HEK293 (cell line): ENCODE results near the gene BCAS2.

Experiments used
- CTCF ChIP-seq: fragments of 450-650 bp; formaldehyde crosslinking; IDR thresholded peaks from 2 replicates; pipeline ENCODE4 v1.5.1; 2016; ENCODE audit warnings: missing biosample characterization, missing genetic modification characterization
- RBAK ChIP-seq: fragments of 450-650 bp; formaldehyde crosslinking; IDR thresholded peaks from 2 replicates; pipeline ENCODE4 v1.5.1; 2016; ENCODE audit warnings: missing biosample characterization, missing genetic modification characterization
- TCF7L2 ChIP-seq: IDR thresholded peaks from 2 replicates; pipeline ENCODE4 v1.6.1; 2011; ENCODE audit warnings: low read depth, mild to moderate bottlenecking, inconsistent platforms, low read length, moderate library complexity, borderline replicate concordance
- ZNF10 ChIP-seq: fragments of 450-650 bp; formaldehyde crosslinking; IDR thresholded peaks from 2 replicates; pipeline ENCODE4 v1.5.1; 2017; ENCODE audit warnings: missing biosample characterization, missing genetic modification characterization
- ZNF202 ChIP-seq: fragments of 450-650 bp; formaldehyde crosslinking; IDR thresholded peaks from 2 replicates; pipeline ENCODE4 v1.5.1; 2016; ENCODE audit warnings: missing biosample characterization, missing genetic modification characterization, borderline replicate concordance
- ZNF274 ChIP-seq, 2 experiments: fragments of 200-500 bp in 1 of 2; fragments of 450-650 bp in 1 of 2; sonication (Bioruptor generic) in 1 of 2; formaldehyde crosslinking in 1 of 2; IDR thresholded peaks; 2 replicates each; pipeline versions ENCODE4 v1.5.1 to v1.6.1; 2014 to 2016; ENCODE audit warnings: borderline replicate concordance in 1 of 2, inconsistent platforms in 1 of 2, low read length in 1 of 2, missing biosample characterization in 1 of 2, missing genetic modification characterization in 1 of 2
- ZNF324 ChIP-seq: fragments of 450-650 bp; formaldehyde crosslinking; IDR thresholded peaks from 2 replicates; pipeline ENCODE4 v1.5.1; 2016; ENCODE audit warnings: missing biosample characterization, missing genetic modification characterization
- ZNF530 ChIP-seq: fragments of 450-650 bp; formaldehyde crosslinking; IDR thresholded peaks from 2 replicates; pipeline ENCODE4 v1.5.1; 2016; ENCODE audit warnings: low read depth, missing biosample characterization, missing genetic modification characterization
- ZNF626 ChIP-seq: fragments of 450-650 bp; sonication (Bioruptor Pico); formaldehyde crosslinking; IDR thresholded peaks from 2 replicates; pipeline ENCODE4 v1.5.1; 2018; ENCODE audit warnings: missing biosample characterization, missing genetic modification characterization, inconsistent platforms
- ZNF629 ChIP-seq: fragments of 450-650 bp; formaldehyde crosslinking; IDR thresholded peaks from 2 replicates; pipeline ENCODE4 v1.5.1; 2017; ENCODE audit warnings: missing biosample characterization, missing genetic modification characterization
- ZSCAN30 ChIP-seq: fragments of 450-650 bp; IDR thresholded peaks from 2 replicates; pipeline ENCODE4 v1.5.1; 2018; ENCODE audit warnings: missing biosample characterization, mild to moderate bottlenecking, missing genetic modification characterization, moderate library complexity

GRCh38 chr1:114586513-114587047, 5.2 kb upstream of the BCAS2 start:
- no peak for TF ChIP-seq ZNF274 (IDR thresholded peaks at IDR 0.05; ENCODE audit: low read length)
- no peak for TF ChIP-seq ZNF274 (tag by site-specific recombination; IDR thresholded peaks at IDR 0.05; ENCODE audit: borderline replicate concordance)
- no peak for TF ChIP-seq CTCF
- no peak for TF ChIP-seq ZNF626 (tag by site-specific recombination)
- no peak for TF ChIP-seq TCF7L2
- TF ChIP-seq RBAK (tag by site-specific recombination) = no peak
- TF ChIP-seq ZNF324 (tag by site-specific recombination) = no peak
- no peak for TF ChIP-seq ZNF10 (tag by site-specific recombination)
- TF ChIP-seq ZNF530 (tag by site-specific recombination) = no peak
- TF ChIP-seq ZNF202 = no peak
- TF ChIP-seq ZNF629 (tag by site-specific recombination) = no peak
- no peak for TF ChIP-seq ZSCAN30
